ENCODE data around the gene AQP5. TPM values are rescaled to one million over a fixed set of nuclear protein-coding genes. Genes with fewer than 3 reads are reported as not detected.
"Not testable (repeated sequence)": the region's sequence is repeated elsewhere in the genome, so short reads cannot be mapped to it uniquely, and the experiment has no call there.

The AQP5 gene
- total RNA-seq, 2 experiments from 2014 or later, result not detected

DNA sequence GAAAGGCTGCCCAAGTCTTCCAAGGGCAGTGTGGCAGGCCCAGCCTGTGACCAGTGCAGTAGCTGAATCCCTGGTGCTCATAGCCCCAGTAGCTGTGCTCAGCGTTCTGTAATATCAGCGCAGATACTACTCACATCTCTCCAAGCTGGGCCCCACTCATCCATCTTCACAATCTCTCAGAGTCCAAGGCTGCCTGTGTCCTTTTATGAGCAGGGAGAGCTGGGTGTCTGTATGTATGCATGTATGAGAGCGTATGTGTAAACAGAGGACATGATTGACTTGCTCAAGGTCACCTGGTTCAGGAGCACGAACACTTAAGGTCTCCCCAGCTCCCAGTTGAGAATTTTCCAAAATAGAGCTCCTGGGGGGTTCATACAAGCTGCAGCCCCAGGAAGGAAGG lies 16.5 kb downstream of the AQP5 start:
- Mint-ChIP-seq H3K9me3 (ENCODE audit: insufficient read depth) (no peaks in the 10 kb centered on the region), H3K27ac (no peak overlapping the region), H3K36me3 (ENCODE audit: low read depth) (no peaks in the 10 kb centered on the region), H3K4me1 (ENCODE audit: low read depth) (no peaks in the 10 kb centered on the region), H3K27me3 (ENCODE audit: low read depth) (no peaks in the 10 kb centered on the region), H3K4me3 (no peak overlapping the region)
- CTCF ChIA-PET, result interaction anchor here (0.8 to 8.3 kb wide), 5 partner anchors 10 to 134 kb away, joined by 3 to 117 read pairs (median 3); partner anchors contain the start of gene COX14
- ATAC-seq (no peak), DNase-seq (no peak)
- POLR2A ChIA-PET, result no interaction called here

DNA sequence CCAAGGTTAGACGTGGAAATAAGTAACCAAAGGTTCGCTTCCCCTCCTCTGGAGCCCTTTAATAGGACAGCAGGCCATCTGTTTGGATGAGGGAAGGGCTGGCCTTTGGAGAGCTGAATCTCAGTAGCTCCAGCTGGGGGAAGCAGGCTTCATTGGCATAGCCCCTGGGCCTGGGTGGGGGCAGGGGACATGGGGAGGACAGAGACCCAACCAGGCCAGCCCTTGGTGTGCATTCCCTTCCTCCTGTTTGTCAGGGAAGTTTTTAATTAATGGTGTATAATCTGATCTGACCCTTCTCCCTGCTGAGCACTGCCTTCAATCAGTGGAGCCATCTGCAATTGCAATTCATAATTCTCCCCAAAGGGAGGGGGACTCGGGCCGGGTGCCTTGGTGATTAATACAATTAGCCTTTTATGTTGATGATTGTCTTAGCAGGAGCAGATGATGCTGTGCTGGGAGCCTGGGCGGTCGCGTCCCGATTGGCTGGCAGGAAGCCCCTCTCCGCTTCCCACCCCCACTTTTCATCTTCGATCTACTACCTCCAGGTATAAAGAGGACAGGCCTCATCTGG lies 17.4 kb downstream of the AQP5 start:
- H3K27me3 Mint-ChIP-seq (ENCODE audit: low read depth), result no peaks in the 10 kb centered on the region
- POLR2A ChIA-PET, result no interaction called here
- H3K4me3 Mint-ChIP-seq, result no peak overlapping the region
- ATAC-seq, result no peak
- H3K4me1 Mint-ChIP-seq (ENCODE audit: low read depth), result no peaks in the 10 kb centered on the region
- no peak overlapping the region for H3K27ac Mint-ChIP-seq
- H3K9me3 Mint-ChIP-seq (ENCODE audit: insufficient read depth), result no peaks in the 10 kb centered on the region
- no peaks in the 10 kb centered on the region for H3K36me3 Mint-ChIP-seq (ENCODE audit: low read depth)
- no peak for DNase-seq
- CTCF ChIA-PET, result interaction anchor here (0.8 to 8.3 kb wide), 5 partner anchors 11 to 133 kb away, joined by 3 to 117 read pairs (median 4); partner anchors contain the start of gene COX14

DNA sequence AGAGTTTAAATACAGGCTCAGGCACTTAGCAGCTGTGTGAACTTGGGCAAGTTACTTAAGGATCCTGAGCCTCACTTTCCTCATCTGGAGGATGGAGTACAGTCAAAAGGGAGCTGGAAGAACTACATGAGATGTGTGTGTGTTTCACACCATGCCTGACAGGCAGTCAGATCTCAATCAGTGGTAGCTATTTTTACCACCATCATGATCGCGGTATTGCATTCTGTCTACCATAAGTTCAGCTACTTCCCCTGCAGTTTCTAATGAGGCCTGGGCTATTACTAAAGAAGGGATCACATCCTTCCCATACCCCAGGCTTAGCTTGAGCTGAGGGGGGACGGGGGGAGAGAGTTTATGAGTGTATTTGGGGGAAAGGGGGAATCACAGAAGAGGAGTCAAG lies 18.1 kb downstream of the AQP5 start:
- ATAC-seq (no peak), DNase-seq (no peak)
- Mint-ChIP-seq H3K36me3 (ENCODE audit: low read depth) (no peaks in the 10 kb centered on the region), H3K27ac (no peak overlapping the region), H3K27me3 (ENCODE audit: low read depth) (no peaks in the 10 kb centered on the region), H3K9me3 (ENCODE audit: insufficient read depth) (no peaks in the 10 kb centered on the region), H3K4me3 (no peak overlapping the region), H3K4me1 (ENCODE audit: low read depth) (no peaks in the 10 kb centered on the region)
- ChIA-PET POLR2A (no interaction called here), CTCF (interaction anchor here (0.7 to 8.3 kb wide), 5 partner anchors 12 to 113 kb away, joined by 3 to 117 read pairs (median 4); no protein-coding TSS in a partner anchor)

DNA sequence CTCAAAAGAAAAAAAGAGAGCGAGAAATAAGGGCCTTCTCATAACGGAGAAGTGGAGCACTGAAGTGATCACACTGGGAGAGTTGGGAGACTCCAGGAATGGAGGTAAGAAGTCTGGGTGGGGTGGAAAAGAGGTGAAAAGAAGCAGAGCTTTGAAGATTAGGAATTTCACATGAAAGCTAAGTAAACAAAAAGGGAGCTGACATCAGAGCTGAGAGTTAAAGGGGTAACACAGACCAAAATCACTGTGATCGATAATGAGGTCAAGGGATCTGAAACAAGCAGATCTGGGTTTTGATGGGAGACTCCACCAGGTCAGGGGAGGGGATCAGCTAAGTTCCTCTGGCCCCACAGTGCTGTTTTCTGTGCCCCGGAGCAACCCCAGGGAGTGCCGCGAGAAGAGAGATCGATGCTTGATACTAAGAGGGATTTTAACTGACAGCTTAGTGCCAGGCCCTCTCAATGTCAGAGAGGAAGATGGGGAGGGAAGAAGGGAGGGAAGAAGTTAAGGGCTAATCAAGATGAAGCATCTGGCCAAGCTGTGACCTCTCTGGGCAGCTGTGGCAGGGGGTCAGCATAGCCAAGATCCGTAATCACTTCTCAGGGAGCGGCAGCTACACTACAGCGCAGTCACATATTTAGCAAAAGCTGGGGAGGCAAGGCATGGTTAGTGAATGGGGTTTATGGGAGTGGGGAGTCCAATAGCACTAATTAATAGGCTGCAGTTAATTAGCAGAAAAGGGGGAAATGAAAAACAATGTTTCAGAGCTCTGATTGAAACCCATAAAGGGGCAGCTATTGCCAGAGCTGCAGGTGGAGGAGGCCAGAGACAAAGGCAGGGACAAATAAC lies 19.1 kb downstream of the AQP5 start:
- H3K9me3 Mint-ChIP-seq (ENCODE audit: insufficient read depth), result no peaks in the 10 kb centered on the region
- no peak for DNase-seq
- no peaks in the 10 kb centered on the region for H3K27me3 Mint-ChIP-seq (ENCODE audit: low read depth)
- ChIA-PET CTCF (interaction anchor here (0.7 to 8.3 kb wide), 4 partner anchors 13 to 107 kb away, joined by 3 to 117 read pairs (median 4); no protein-coding TSS in a partner anchor), POLR2A (no interaction called here)
- no peaks in the 10 kb centered on the region for H3K4me1 Mint-ChIP-seq (ENCODE audit: low read depth)
- H3K27ac Mint-ChIP-seq, result no peak overlapping the region
- no peak overlapping the region for H3K4me3 Mint-ChIP-seq
- H3K36me3 Mint-ChIP-seq (ENCODE audit: low read depth), result peaks cover 9% of the 10 kb centered on the region
- ATAC-seq, result no peak

DNA sequence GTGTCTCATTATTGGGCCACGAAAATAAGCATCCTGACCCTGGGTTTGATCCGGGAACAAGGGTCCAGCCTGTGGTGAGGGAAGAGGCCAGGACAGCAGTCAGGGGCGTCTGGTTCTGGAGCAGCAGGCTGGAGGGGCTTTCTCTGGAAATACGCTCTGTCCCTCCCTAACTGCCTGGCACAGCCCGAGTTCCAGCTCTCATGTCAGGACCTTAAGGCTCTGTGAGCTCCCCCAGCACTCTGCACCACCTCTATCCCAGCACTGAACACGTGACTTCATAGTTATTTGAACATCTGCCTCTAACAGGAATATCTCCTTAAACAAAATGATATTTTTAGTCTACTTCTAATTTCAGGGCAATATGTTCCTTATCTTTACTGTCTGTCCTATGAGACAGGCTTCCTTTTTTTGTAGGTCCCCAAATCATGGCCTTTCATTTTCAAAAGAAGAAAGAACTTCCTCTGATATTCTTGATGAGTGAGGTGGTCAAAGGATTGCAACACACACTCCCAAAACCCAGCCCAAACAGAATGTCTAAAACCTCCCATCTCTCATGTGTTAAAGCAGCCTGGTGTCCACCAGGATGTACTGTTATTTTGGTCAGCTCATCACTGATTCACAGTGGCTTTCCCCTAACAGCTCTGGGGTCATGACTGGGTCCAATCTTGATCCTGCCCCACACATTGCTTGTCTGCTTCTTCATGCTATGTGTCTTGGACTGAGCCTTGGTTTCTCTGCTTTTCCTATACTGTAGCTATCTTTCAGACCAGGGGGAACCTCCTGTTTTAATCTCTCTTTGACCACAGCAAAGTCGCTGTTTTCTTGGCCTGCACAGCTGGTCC lies 20.8 kb downstream of the AQP5 start:
- Mint-ChIP-seq H3K4me3 (no peak overlapping the region), H3K9me3 (ENCODE audit: insufficient read depth) (no peaks in the 10 kb centered on the region), H3K36me3 (ENCODE audit: low read depth) (peaks cover 20% of the 10 kb centered on the region), H3K27me3 (ENCODE audit: low read depth) (no peaks in the 10 kb centered on the region), H3K27ac (no peak overlapping the region), H3K4me1 (ENCODE audit: low read depth) (no peaks in the 10 kb centered on the region)
- CTCF ChIA-PET, result interaction anchor here (1.4 to 8.3 kb wide), 2 partner anchors 15 to 37 kb away, joined by 3 to 117 read pairs; no protein-coding TSS in a partner anchor
- ATAC-seq, result no peak
- DNase-seq, result no peak
- POLR2A ChIA-PET, result no interaction called here

DNA sequence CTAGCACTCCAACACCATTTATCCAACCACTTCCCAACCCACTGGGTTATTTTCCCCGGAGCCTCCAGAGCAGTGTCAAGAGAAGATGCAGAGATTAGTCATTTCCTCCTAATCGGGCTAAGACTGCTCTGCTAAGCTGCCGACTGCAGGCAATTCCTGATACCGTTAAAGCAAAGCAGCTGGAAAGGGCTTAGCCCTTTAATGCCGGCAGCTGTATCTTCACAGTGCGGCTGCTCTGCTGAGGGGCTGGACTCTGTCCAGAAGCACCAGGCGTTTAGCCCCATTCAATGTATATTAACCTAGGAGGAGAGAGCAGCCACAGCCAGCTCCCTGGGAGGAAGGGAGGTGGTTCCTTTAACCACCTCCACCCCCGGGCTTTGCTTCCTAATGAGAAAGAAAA lies 22.2 kb downstream of the AQP5 start:
- Mint-ChIP-seq H3K27ac (no peak overlapping the region), H3K4me3 (no peak overlapping the region), H3K9me3 (ENCODE audit: insufficient read depth) (no peaks in the 10 kb centered on the region), H3K27me3 (ENCODE audit: low read depth) (no peaks in the 10 kb centered on the region), H3K36me3 (ENCODE audit: low read depth) (peaks cover 30% of the 10 kb centered on the region), H3K4me1 (ENCODE audit: low read depth) (no peaks in the 10 kb centered on the region)
- ChIA-PET POLR2A (no interaction called here), CTCF (interaction anchor here (0.5 to 8.3 kb wide), 4 partner anchors 16 to 212 kb away, joined by 3 to 117 read pairs (median 3); no protein-coding TSS in a partner anchor)
- ATAC-seq (no peak), DNase-seq (no peak)

DNA sequence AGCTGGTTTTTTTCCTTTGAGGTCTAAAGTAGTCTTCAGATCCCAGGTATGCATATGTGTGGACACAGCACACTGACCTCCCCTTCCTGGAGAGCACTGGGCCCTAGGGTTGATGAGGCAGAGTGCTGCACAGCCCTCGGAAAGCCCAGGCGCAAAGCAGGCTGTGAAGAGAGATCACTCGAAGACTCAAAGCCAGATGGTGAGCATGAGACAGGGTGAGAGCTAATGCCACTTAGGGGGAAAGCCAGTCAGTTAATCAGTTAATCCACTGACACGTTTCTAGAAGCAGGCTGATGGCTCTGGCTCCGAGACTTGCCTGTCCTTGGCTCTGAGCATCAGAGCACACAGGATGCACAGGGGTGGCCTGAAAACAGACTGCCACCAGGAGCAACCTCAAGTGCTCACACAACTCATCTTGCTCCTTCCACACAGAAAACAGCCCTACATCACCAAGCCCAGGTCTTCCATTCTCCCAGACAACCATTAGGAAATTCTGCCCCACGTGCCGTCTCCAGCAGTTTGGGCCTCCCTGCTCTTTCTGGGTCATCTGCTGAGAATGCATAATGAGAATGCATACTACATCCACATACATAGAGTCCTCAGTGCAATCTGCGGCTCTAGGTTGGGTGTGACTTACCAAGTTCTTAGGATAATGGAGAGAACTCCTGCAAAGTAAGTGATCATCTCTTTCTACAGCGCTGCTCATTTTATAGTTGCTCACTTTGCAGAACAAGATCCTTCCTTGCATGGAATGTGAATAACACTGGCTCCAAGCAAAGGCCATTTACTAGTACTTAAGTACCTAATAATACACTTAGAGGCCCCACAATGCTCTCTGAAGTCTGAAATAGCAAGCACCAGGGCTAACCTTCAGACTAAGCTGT lies 23.0 kb downstream of the AQP5 start:
- Mint-ChIP-seq H3K9me3 (ENCODE audit: insufficient read depth) (no peaks in the 10 kb centered on the region), H3K27ac (no peak overlapping the region), H3K27me3 (ENCODE audit: low read depth) (no peaks in the 10 kb centered on the region), H3K36me3 (ENCODE audit: low read depth) (peaks cover 36% of the 10 kb centered on the region), H3K4me1 (ENCODE audit: low read depth) (no peaks in the 10 kb centered on the region), H3K4me3 (no peak overlapping the region)
- ChIA-PET CTCF (interaction anchor here (1.0 to 8.3 kb wide), 5 partner anchors 17 to 90 kb away, joined by 3 to 117 read pairs (median 12); no protein-coding TSS in a partner anchor), POLR2A (no interaction called here)
- ATAC-seq (no peak), DNase-seq (no peak)

DNA sequence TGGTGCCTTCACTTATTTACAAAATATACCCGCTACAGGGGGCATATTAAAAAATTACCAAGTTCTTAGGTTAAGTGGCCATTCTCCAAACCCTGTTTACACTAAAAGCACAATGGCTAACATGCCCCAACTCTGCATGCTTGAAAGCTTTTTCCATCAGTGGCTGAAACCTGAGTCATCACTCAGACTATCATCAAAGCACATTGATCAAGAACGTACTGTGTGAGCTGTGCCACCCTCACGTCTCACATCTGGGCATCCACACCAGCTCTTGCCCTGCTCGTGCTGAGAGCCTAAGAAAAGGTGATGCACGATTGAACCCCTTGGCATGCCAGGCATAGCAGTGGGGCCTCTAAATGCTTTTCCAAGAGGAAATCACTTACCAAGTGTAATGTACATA lies 24.3 kb downstream of the AQP5 start:
- ChIA-PET CTCF (interaction anchor here (1.8 to 3.3 kb wide), 3 partner anchors 19 to 53 kb away, joined by 10 to 17 read pairs (median 12); no protein-coding TSS in a partner anchor), POLR2A (no interaction called here)
- no peak overlapping the region for H3K27ac Mint-ChIP-seq
- peaks cover 45% of the 10 kb centered on the region for H3K36me3 Mint-ChIP-seq (ENCODE audit: low read depth)
- ATAC-seq (no peak), DNase-seq (no peak)
- H3K27me3 Mint-ChIP-seq (ENCODE audit: low read depth), result no peaks in the 10 kb centered on the region
- H3K4me3 Mint-ChIP-seq, result no peak overlapping the region
- H3K4me1 Mint-ChIP-seq (ENCODE audit: low read depth), result no peaks in the 10 kb centered on the region
- no peaks in the 10 kb centered on the region for H3K9me3 Mint-ChIP-seq (ENCODE audit: insufficient read depth)

DNA sequence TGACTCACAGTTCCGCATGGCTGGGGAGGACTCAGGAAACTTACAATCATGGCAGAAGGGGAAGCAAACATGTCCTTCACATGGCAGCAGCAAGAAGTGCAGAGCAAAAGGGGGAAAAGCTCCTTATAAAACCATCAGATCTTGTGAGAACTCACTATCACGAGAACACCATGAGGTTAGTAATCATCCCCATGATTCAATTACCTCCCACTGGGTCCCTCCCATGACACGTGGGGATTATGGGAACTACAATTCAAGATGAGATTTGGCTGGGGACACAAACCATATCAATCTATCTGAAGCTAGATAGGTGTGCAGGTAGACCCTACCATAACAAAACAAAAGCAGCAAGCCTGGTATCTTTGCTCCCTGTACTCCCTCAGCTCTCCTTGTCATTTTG lies 24.8 kb downstream of the AQP5 start:
- ATAC-seq; POLR2A ChIA-PET; H3K27ac Mint-ChIP-seq; DNase-seq; H3K4me1 Mint-ChIP-seq (ENCODE audit: low read depth); H3K9me3 Mint-ChIP-seq (ENCODE audit: insufficient read depth); H3K27me3 Mint-ChIP-seq (ENCODE audit: low read depth); H3K4me3 Mint-ChIP-seq: not testable (repeated sequence)
- CTCF ChIA-PET, result interaction anchor here (1.8 to 3.3 kb wide), 3 partner anchors 19 to 53 kb away, joined by 10 to 17 read pairs (median 12); no protein-coding TSS in a partner anchor
- peaks cover 46% of the 10 kb centered on the region for H3K36me3 Mint-ChIP-seq (ENCODE audit: low read depth)

DNA sequence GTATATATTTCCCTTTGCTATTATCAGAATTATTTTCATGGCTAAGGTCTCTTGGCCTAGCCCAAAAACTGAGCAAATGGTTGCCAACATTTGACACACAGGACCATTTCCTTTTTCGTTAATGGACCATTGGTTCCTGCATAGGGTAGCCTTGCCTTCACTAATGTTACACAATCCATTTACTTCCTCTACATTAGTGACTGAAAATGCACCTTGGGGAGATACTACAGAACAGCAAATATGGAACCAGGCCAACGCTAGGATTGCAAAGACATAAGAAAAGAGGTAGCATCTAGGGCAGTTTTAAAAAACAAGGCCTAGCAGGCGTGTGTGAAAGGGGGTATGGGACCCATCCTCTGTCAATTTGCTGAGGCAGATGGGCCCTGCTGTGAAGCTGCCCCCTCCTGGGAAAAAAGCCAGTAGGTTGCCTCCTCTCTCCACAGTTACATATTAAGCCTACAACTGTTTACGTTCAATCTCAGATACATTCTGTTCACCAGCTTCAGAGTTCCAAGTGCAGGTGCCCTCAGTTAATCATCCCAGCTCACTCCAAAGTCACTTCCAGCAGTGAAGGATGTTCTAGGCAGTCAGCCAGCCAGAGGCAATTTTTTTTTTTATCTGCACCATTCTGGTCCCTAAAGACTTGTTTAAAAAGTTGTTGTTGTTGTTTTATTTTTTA lies 26.1 kb downstream of the AQP5 start:
- no peaks in the 10 kb centered on the region for H3K9me3 Mint-ChIP-seq (ENCODE audit: insufficient read depth)
- ChIA-PET CTCF (interaction anchor here (0.7 to 3.3 kb wide), 2 partner anchors 42 to 82 kb away, joined by 3 to 12 read pairs; no protein-coding TSS in a partner anchor), POLR2A (no interaction called here)
- H3K4me1 Mint-ChIP-seq (ENCODE audit: low read depth), result no peaks in the 10 kb centered on the region
- H3K27ac Mint-ChIP-seq, result no peak overlapping the region
- DNase-seq (no peak), ATAC-seq (no peak)
- H3K27me3 Mint-ChIP-seq (ENCODE audit: low read depth), result no peaks in the 10 kb centered on the region
- peaks cover 57% of the 10 kb centered on the region for H3K36me3 Mint-ChIP-seq (ENCODE audit: low read depth)
- H3K4me3 Mint-ChIP-seq, result no peak overlapping the region

All from activated CD8-positive, alpha-beta T cell treated with anti-CD3 and anti-CD28 coated beads, Interleukin-2, amount 10 ng/mL, durations not matched to agents 7 days and 5 days (primary cell).